K562 (cell line): ENCODE data around the gene ADGRB3.

Experiments
- ARNT ChIP-seq, 2 experiments: fragments of 450-650 bp; IDR thresholded peaks; 2 replicates each; pipeline ENCODE4 v1.6.1; 2016; ENCODE audit warnings: mild to moderate bottlenecking in 1 of 2
- EP300 ChIP-seq: IDR thresholded peaks from 2 replicates; pipeline ENCODE4 v1.6.1; 2012; ENCODE audit warnings: low read length, improper control_type of control experiment
- NCOA4 ChIP-seq: fragments of 450-650 bp; IDR thresholded peaks from 2 replicates; pipeline ENCODE4 v1.6.1; 2018; ENCODE audit warnings: mild to moderate bottlenecking; ENCODE audit not compliant: partially characterized antibody
- RAD21 ChIP-seq, 2 experiments: fragments of 250-450 bp in 1 of 2; fragments of 450-650 bp in 1 of 2; sonication (Bioruptor Pico) in 1 of 2; formaldehyde crosslinking in 1 of 2; IDR thresholded peaks in 1 of 2; conservative IDR thresholded peaks in 1 of 2; 2 replicates each; pipeline versions ENCODE4 v1.4.0 to v1.8.0; 2020 to 2022; ENCODE audit warnings: mild to moderate bottlenecking in 2 of 2, moderate library complexity in 1 of 2
- RHOXF2B ChIP-seq: fragments of 250-450 bp; sonication (Bioruptor Pico); conservative IDR thresholded peaks from 2 replicates; pipeline ENCODE4 v1.5.1; 2021
- XRCC5 ChIP-seq: fragments of 200-400 bp; formaldehyde crosslinking; IDR thresholded peaks from 2 replicates; pipeline ENCODE4 v1.6.1; 2017; ENCODE audit warnings: low read depth, mild to moderate bottlenecking, low read length
- ZNF24 ChIP-seq: fragments of 450-650 bp; IDR thresholded peaks from 2 replicates; pipeline ENCODE4 v1.6.1; 2016
- ZNF311 ChIP-seq: fragments of 250-450 bp; sonication (Bioruptor Pico); IDR thresholded peaks from 2 replicates; pipeline ENCODE4 v1.4.0; 2020; ENCODE audit warnings: mild to moderate bottlenecking, moderate library complexity
- TF ChIP-seq, protein P1 (sequence below): fragments of 450-650 bp; IDR thresholded peaks from one replicate; pipeline ENCODE4 v1.6.1; 2018; ENCODE audit warnings: mild to moderate bottlenecking, moderate library complexity; ENCODE audit not compliant: partially characterized antibody
- TF ChIP-seq, protein P2 (sequence below), 3 experiments: fragments of 200-800 bp in 1 of 3; sonication (Bioruptor generic) in 1 of 3; sonication (generic) in 1 of 3; formaldehyde crosslinking in 1 of 3; IDR thresholded peaks; 2 replicates each; pipeline versions ENCODE4 v1.6.1 to v1.8.0; 2016 to 2022; ENCODE audit warnings: mild to moderate bottlenecking in 2 of 3, missing compliant biosample characterization in 2 of 3, missing genetic modification characterization in 2 of 3, missing genetic modification reagents in 1 of 3

DNA sequence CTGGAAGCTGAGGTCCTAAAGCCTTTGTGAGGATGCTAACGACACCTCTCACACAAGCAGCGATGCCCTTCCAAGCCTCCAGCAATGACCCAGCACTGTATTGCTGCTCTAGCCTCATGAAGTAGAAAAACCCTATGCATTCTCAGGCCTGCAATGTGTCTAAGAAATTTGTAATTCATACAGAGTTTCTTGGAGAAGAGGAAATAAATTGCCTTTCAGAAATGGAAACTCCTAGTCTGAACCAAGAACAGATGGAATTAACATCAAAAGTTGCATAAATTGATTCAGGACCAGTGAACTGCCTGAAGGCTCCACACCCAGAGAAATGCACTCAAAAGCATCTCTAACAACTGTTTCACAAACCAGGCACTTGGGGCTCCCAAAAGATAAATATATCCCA lies 353.6 kb downstream of the ADGRB3 start:
- TF ChIP-seq, protein P1, sequence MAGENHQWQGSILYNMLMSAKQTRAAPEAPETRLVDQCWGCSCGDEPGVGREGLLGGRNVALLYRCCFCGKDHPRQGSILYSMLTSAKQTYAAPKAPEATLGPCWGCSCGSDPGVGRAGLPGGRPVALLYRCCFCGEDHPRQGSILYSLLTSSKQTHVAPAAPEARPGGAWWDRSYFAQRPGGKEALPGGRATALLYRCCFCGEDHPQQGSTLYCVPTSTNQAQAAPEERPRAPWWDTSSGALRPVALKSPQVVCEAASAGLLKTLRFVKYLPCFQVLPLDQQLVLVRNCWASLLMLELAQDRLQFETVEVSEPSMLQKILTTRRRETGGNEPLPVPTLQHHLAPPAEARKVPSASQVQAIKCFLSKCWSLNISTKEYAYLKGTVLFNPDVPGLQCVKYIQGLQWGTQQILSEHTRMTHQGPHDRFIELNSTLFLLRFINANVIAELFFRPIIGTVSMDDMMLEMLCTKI = no peak
- TF ChIP-seq EP300 (no peak), ARNT (IDR thresholded peaks at IDR 0.05) (no peak), ZNF311 (CRISPR knock-in tag) (no peak), NCOA4 (no peak), RAD21 (CRISPR knock-in tag; conservative IDR thresholded peaks at IDR 0.05 in 1 of 2, IDR thresholded peaks at IDR 0.05 in 1 of 2) (no peak), RHOXF2B (CRISPR knock-in tag) (no peak), ZNF24 (no peak), XRCC5 (no peak)
- TF ChIP-seq, protein P2, sequence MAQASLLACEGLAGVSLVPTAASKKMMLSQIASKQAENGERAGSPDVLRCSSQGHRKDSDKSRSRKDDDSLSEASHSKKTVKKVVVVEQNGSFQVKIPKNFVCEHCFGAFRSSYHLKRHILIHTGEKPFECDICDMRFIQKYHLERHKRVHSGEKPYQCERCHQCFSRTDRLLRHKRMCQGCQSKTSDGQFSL (CRISPR knock-in tag; IDR thresholded peaks at IDR 0.05) = no peak
- TF ChIP-seq, protein P2 (tag; IDR thresholded peaks at IDR 0.05) = no peak
